ENCODE measurements around the gene TOMM20L. TPM values are rescaled to one million over a fixed set of nuclear protein-coding genes. Genes with fewer than 3 reads are reported as not detected.
"Not testable (repeated sequence)": the region's sequence is repeated elsewhere in the genome, so short reads cannot be mapped to it uniquely, and the experiment has no call there.

TOMM20L gene
- total and polyA plus RNA-seq, 8 donors: 0.95 to 2.2 (median 1.6) TPM; not detected in 2

GRCh38 chr14:58401587-58401986 lies 5.9 kb downstream of the TOMM20L start:
- H3K9me3 ChIP-seq: no peaks in the 10 kb centered on the region
- intact Hi-C loops (cut with DNase I): no loop called here
- H3K36me3 ChIP-seq: no peaks in the 10 kb centered on the region
- DNase-seq (no peak), ATAC-seq (no peak)
- TF ChIP-seq, protein P1, sequence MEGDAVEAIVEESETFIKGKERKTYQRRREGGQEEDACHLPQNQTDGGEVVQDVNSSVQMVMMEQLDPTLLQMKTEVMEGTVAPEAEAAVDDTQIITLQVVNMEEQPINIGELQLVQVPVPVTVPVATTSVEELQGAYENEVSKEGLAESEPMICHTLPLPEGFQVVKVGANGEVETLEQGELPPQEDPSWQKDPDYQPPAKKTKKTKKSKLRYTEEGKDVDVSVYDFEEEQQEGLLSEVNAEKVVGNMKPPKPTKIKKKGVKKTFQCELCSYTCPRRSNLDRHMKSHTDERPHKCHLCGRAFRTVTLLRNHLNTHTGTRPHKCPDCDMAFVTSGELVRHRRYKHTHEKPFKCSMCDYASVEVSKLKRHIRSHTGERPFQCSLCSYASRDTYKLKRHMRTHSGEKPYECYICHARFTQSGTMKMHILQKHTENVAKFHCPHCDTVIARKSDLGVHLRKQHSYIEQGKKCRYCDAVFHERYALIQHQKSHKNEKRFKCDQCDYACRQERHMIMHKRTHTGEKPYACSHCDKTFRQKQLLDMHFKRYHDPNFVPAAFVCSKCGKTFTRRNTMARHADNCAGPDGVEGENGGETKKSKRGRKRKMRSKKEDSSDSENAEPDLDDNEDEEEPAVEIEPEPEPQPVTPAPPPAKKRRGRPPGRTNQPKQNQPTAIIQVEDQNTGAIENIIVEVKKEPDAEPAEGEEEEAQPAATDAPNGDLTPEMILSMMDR (IDR thresholded peaks at IDR 0.05): no peak
- H3K27ac ChIP-seq: no peak overlapping the region
- peaks cover 0 to 1% of the 10 kb centered on the region in 2 donors for H3K4me1 ChIP-seq
- H3K27me3 ChIP-seq: no peaks in the 10 kb centered on the region
- no peak overlapping the region for H3K4me3 ChIP-seq

DNA sequence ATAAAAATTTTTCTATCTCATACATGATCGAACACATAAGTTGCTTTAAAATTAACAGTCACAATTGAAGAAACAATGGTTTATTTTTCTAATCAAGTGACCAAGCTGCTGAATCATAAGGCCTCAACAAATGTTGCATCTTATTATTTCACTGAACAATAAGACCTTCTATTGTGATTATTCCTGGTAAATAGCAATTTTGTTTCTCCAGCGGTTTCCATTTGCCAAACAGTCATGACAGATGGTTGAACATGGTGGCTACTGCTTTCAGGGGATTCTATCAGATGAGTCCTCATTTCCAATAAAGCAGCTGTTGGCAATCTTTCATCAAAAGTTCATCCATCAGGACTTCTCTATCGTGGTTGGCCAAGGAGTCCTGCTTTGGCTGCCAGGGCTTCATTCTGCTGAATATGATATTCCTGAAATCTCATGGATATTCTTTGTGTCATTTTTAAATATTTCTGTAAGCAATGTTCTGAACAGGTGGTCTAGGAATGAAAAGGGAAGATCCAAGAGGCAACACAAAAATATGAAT lies 13.0 kb downstream of the TOMM20L start:
- no peaks in the 10 kb centered on the region for H3K27me3 ChIP-seq
- no peak overlapping the region for H3K27ac ChIP-seq
- no peak for ATAC-seq
- no peaks in the 10 kb centered on the region for H3K9me3 ChIP-seq
- H3K4me3 ChIP-seq: no peak overlapping the region
- intact Hi-C loops (cut with DNase I): no loop called here
- TF ChIP-seq, protein P1 (IDR thresholded peaks at IDR 0.05): no peak
- no peaks in the 10 kb centered on the region for H3K4me1 ChIP-seq
- peaks cover 3 to 59% of the 10 kb centered on the region in 2 donors for H3K36me3 ChIP-seq
- DNase-seq: no peak

GRCh38 chr14:58414845-58415244 lies 19.1 kb downstream of the TOMM20L start:
- DNase-seq (no peak), ATAC-seq (no peak)
- TF ChIP-seq, protein P1 (IDR thresholded peaks at IDR 0.05): no peak
- H3K27me3 ChIP-seq: no peaks in the 10 kb centered on the region
- H3K27ac ChIP-seq: no peak overlapping the region
- H3K4me3 ChIP-seq: no peak overlapping the region
- H3K4me1 ChIP-seq: no peaks in the 10 kb centered on the region
- intact Hi-C loops (cut with DNase I): no loop called here
- H3K36me3 ChIP-seq: peaks cover 3 to 68% of the 10 kb centered on the region in 2 donors
- no peaks in the 10 kb centered on the region for H3K9me3 ChIP-seq

DNA sequence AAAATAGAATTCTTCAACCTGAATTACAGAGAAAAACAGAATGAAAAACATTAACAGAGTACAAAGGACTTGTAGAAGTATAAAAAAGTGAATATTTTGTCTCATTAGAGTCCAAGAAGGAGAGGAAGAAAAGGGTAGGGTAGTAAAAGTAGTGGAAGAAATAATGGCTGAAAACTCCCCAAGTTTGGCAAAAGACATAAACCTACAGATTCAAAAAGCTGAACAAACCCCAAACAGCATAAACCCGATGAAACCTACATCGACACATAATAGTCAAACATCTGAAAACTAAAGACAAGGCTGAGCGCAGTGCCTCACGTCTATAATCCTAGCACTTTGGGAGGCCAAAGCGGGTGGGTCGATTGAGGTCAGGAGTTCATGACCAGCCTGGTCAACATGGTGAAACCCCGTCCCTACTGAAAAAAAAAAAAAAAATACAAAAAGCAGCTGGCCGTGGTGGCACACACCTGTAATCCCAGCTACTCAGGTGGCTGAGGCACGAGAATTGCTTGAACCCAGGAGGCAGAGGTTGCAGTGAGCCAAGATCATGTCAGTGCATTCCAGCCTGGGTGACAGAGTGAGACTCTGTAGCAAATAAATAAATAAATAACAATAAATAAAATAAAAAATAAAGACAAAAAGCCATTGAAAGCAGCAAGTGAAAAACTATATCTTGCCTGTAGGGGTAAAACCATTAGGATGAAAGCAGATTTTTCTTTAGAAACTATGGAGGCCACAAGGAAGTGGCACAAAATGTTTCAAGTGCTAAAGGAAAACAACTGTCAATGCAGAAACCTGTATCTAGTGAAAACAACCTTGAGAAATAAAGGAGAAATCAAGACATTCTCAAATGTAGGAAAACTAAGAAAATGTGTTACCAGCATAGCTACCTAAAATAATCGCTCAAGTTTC lies 20.2 kb downstream of the TOMM20L start:
- no peak overlapping the region for H3K27ac ChIP-seq
- H3K4me3 ChIP-seq: no peak overlapping the region
- no peak for DNase-seq
- no peaks in the 10 kb centered on the region for H3K9me3 ChIP-seq
- intact Hi-C loops (cut with DNase I): no loop called here
- no peaks in the 10 kb centered on the region for H3K27me3 ChIP-seq
- peaks cover 0 to 68% of the 10 kb centered on the region in 2 donors for H3K36me3 ChIP-seq
- ATAC-seq: no peak
- TF ChIP-seq, protein P1 (IDR thresholded peaks at IDR 0.05): no peak
- H3K4me1 ChIP-seq: no peaks in the 10 kb centered on the region

DNA sequence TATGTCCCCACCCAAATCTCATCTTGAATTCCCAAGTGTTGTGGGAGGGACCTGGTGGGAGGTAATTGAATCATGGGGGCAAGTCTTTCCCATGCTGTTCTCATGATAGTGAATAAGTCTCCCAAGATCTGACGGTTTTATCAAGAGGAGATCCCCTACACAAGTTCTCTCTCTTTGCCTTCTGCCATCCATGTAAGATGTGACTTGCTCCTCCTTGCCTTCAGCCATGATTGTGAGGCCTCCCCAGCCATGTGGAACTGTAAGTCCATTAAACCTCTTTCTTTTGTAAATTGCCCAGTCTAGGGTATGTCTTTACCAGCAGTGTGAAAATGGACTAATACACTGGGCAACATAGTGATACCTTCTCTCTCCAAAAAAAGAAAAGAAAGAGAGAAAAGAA lies 21.2 kb downstream of the TOMM20L start:
- ATAC-seq; DNase-seq; H3K9me3 ChIP-seq; intact Hi-C loops (cut with DNase I); H3K27me3 ChIP-seq; H3K4me1 ChIP-seq; H3K4me3 ChIP-seq; H3K27ac ChIP-seq: not testable (repeated sequence)
- H3K36me3 ChIP-seq: peaks cover 0 to 69% of the 10 kb centered on the region in 2 donors
